Activated CD4-positive, alpha-beta T cell treated with anti-CD3 and anti-CD28 coated beads, Interleukin-2, amount 50 U/mL, for 24 hours (primary cell): ENCODE results near the gene VSTM1.

ENCODE experiments used
- DNase-seq, 2 donors: peaks; one replicate each; pipeline ENCODE4 v3.0.0-alpha.2; 2020; ENCODE audit warnings: low read depth in 1 of 2, low spot score in 1 of 2

Gene VSTM1

DNA sequence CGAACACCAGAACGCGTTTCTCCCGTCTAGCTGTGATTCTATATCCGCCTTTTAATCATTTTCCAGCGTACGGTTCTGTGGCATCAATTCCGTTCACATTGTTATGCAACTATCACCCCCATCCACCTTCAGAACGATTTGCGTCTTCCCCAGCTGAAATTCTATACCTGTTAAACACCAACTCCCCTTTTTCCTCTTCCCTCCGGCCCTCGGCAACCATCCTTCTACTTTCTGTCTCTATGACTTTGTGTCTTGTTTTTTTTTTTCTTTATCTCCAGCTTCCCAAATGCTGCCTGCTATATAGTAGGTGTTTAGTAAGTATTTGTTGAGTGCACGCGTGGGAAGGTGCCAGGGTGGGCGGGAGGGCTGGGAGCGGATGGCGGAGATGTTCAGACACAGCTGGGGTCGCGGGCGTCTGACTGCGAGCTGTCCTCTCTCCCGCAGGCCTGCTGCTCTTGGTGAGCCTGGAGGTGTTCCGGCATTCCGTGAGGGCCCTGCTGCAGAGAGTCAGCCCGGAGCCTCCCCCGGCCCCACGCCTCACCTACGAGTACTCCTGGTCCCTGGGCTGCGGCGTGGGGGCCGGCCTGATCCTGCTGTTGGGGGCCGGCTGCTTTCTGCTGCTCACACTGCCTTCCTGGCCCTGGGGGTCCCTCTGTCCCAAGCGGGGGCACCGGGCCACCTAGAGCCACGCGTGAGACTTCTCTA is 52.0 kb downstream of the VSTM1 start:
- DNase-seq: no peak

DNA sequence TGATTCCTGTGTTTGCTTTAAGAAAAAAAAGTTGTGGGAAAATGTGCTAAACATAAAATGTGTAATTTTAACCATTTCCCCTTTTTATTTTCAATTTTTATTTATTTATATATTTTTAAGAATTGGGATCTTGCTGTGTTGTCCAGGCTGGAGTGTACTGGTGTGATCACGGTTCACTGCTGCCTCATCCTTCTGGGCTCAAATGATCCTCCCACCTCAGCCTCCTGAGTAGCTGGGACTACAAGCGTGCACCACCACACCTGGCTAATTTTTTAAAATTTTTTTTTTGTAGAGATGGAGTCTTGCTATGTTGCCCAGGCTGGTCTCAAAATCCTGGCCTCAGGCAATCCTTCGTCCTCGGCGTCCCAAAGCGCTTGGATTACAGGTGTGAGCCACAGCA is 53.2 kb downstream of the VSTM1 start:
- no peak for DNase-seq

DNA sequence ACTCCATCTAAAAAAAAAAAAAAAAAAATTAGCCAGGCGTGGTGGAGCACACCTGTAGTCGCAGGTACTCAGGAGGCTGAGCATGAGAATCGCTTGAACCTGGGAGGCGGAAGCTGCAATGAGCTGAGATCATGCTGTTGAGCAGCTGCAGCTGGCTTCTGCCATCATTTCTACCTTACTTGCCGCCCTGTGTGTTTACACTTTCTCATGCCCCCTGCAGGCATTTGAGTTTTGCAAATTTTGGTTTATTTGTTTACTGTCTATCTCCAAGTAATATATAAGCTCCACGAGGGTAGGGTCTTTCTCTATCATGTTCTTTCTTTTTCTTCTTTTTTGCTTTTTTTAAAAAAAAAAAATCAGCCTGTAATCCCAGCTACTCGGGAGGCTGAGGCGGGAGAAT is 54.3 kb downstream of the VSTM1 start:
- no peak for DNase-seq

DNA sequence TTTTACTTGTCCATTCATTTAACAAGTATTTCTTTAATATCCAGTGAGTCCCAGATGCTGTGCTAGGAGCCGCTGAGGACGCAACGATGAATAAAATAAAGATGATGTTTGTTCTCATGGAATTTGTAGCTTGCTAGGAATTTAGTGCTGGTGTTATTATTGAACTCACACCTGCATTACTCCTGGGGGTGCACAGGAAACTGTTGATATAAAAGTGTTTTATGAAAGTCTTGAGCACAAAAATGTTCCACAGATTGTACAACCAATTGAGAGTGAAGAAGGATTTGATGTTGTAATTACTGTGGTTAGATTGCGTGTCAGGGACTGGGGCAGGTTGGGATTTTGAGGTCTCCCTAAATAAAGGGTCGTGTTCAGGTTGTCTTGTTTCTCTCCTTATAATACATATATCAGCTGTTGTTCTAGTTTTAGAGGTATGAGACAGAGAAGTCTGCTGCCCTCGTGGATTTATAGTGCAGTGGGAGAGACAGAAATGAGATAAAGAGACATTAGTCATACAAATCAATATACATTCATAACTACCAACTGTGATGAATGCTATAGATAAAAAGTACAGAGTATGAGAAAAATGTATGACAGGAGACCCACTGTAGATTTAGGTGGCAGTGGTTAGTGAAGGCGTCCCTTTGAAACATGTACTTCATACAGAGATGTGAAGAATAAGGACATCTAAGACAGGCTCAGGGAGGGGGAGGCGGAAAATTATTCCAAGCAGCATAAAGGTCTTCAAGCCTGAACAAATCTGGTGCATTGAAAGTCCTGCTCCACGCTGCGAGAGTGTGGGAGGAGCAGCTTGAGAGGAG is 61.0 kb downstream of the VSTM1 start:
- no peak for DNase-seq

DNA sequence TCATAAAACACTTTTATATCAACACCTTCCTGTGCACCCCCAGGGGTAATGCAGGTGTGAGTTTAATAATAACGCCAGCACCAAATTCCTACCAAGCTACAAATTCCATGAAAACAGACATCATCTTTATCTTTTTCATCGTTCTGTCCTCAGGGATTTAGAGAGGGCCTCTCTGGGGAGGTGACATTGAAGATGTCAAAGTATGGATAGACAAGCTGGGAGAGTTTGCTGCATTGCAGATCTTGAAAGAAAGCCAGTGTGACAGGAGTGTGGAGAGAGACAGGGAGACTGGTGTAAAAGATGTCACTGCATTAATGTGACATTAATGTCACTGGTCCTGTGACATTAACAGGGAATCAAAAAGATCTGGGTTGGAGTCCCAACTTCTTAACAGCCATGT is 62.2 kb downstream of the VSTM1 start:
- no peak for DNase-seq

DNA sequence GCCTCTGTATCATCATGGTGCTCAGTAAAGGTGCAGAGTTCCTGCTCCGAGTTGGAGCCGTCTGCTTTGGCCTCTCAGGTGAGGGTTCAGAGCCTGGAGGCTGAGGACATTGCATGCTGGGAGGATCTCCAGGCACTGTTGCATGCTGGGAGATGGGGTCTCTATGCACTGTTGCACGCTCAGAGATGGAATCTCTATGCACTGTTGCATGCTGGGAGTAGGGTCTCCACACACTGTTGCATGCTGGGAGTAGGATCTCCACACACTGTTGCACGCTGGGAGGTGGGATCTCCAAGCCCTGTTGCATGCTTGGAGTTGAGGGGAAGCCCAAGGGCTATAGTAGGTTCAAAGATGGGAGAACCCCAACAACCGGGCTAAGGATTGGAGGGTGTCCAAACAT is 64.0 kb downstream of the VSTM1 start:
- no peak for DNase-seq

DNA sequence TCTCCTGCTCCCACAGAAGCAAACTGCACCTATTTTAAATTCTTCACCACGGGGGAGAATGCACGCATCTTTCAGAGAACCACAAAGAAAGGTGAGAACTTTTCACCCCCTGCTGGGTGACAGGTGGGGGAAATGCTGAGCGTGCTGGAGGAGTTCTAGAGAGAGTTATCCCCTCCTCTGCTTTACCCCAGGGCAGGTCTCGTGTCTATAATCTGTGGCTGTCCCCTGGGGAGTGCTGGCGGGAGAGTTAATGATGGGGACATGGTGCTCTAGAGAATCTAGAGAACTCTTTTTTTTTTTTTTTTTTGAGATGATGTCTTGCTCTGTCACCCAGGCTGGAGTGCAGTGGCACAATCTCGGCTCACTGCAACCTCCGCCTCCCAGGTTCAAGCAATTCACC is 65.5 kb downstream of the VSTM1 start:
- DNase-seq: no peak

DNA sequence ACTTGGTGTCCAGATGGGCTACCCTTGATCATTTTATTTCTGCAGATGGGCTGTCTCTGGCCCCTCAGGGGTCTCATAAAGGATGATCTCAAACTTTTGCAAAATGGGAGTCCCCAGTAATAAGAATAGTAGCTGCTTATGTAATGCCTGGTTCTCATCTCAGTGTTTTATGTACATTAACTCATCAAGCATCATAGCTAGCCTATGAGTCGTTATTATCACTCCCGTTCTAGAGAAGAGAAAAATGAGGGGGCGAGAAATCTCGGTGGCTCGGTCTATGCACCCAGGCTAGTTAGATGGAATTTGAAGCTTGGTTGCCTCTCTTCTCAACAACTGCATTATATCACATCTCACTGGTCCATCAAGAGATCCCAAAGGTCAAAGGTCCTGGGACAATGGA is 68.9 kb downstream of the VSTM1 start:
- DNase-seq: no peak

DNA sequence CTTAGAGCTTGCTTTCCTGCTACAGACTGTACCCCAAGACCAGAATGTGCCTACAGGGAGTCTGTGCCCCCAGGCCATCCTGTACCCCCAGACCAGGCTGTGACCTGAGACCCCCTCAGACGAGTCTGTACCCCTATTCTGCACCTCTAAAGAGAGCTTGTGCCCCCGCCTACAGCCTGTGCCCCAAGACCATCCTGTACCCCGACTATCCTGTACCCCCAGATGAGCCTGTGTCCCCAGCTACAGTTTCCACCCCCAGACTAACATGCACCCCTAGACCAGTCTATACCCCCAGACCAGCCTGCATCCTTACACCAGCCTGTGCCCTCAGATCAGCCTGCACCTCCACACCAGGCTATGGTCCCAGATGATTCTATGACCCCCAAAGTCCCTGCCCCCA is 70.2 kb downstream of the VSTM1 start:
- no peak for DNase-seq

DNA sequence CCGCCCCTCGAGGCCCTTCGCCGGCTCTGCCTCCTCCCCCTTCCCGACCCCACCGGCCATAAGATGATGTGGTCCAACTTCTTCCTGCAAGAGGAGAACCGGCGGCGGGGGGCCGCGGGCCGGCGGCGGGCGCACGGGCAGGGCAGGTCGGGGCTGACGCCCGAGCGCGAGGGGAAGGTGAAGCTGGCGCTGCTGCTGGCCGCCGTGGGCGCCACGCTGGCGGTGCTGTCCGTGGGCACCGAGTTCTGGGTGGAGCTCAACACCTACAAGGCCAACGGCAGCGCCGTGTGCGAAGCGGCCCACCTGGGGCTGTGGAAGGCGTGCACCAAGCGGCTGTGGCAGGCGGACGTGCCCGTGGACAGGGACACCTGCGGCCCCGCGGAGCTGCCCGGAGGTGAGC is 70.9 kb downstream of the VSTM1 start:
- no peak for DNase-seq

DNA sequence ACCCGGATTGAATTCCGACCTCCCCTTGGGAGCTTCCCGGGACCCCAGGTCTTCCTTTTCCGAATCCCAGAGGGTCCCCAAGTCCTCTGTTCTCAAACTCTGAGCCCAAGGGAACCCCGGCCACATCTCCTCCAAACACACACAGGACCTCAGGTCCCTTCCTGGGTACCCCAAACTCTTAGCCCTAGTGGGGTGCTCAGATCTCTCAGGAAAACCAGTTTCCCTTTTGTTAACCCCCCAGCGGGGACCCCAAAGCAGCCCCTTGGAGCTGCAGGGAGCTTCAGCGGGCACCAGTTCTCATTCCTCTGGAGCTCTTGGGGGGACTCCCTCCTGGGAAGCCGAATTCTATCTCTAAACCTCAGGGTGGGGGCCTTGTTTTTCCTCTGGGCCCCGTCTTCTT is 71.5 kb downstream of the VSTM1 start:
- DNase-seq: no peak

DNA sequence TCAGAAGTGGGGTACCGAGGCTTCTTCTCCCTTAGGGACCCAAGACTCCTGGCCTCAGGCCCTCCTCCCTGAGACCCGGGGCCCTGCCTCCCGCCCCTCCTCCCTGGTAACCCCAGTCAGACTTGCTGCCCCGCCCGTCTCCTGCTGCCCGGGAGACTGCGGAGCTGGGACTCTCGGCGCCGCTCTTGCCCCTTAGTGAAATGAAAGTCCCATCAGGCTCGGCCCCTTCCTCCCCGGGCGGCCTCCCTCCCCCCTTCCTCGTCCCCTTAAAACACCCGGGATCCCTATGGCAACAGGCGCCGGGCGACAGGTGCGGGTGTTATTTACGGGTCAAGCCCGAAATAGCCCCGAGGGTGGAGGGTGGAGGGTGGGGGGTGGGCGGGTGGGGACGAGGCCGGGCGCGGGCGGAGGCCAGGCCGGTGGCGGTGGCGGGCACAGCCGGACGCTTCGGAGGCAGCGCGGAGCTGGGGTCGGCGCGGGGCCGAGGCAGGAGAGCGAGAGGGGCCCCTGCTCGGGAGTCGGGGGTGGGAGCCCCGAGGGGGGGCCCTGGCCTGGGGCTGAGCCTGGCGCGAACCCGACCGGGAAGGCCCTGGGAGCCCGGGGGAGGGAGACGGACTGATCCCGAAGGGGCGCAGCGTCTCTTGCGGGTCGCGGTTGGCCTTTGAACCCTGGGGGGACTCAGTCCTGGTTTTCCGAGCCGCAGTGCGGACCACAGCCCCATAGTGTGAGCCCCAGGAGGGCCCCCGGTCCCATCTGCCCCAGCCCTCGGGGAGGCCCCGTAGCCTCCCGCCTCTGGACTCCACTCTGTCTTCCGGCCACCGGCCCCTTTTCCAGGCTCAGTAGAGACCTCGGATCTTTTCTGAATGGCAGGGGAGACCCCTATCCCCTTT is 72.2 kb downstream of the VSTM1 start, which contains the start of gene CACNG6:
Gene CACNG6, plus strand, starts transcription at position 414 of the 890 bp plus-strand sequence. CDS start 1,241 bp downstream, outside the sequence.
- no peak for DNase-seq
